ENCODE data around the gene RAP1A.
A peak's percentile ranks its signal among the peaks of the same experiment; 100 is the strongest.

The RAP1A gene

GRCh38 chr1:111720977-111721786 lies 101.6 kb downstream of the RAP1A start:
- no peak for DNase-seq

GRCh38 chr1:111723091-111723806 lies 103.7 kb downstream of the RAP1A start:
- DNase-seq: no peak

GRCh38 chr1:111723871-111724270 lies 104.3 kb downstream of the RAP1A start:
- no peak for DNase-seq

GRCh38 chr1:111725192-111725591 lies 105.6 kb downstream of the RAP1A start:
- no peak for DNase-seq

- no peak for DNase-seq
These were observed 107.5 kb downstream of the RAP1A start for GRCh38 chr1:111727056-111727455.

- DNase-seq: no peak
These were observed 109.8 kb downstream of the RAP1A start for GRCh38 chr1:111729271-111729921.

GRCh38 chr1:111729946-111730681 lies 110.5 kb downstream of the RAP1A start:
- DNase-seq: no peak

- no peak for DNase-seq
These were observed 111.1 kb downstream of the RAP1A start for GRCh38 chr1:111730706-111731105.

GRCh38 chr1:111731956-111732355 lies 112.4 kb downstream of the RAP1A start:
- no peak for DNase-seq

- DNase-seq: no peak
These were observed 113.1 kb downstream of the RAP1A start for GRCh38 chr1:111732718-111733117.

GRCh38 chr1:111733183-111733991 lies 113.8 kb downstream of the RAP1A start:
- no peak for DNase-seq

GRCh38 chr1:111733992-111734341 lies 114.4 kb downstream of the RAP1A start:
- DNase-seq: no peak

GRCh38 chr1:111734426-111734825 lies 114.8 kb downstream of the RAP1A start:
- no peak for DNase-seq

GRCh38 chr1:111734856-111735255 lies 115.3 kb downstream of the RAP1A start:
- DNase-seq: no peak

- no peak for DNase-seq
These were observed 115.7 kb downstream of the RAP1A start for GRCh38 chr1:111735321-111735720.

- peak; percentile 73 for DNase-seq
These were observed 116.4 kb downstream of the RAP1A start for GRCh38 chr1:111735858-111736544.

GRCh38 chr1:111736548-111737215 lies 117.1 kb downstream of the RAP1A start:
- DNase-seq: peak; percentile 82

- DNase-seq: no peak
These were observed 117.9 kb downstream of the RAP1A start for GRCh38 chr1:111737216-111738132.

- DNase-seq: no peak
These were observed 118.5 kb downstream of the RAP1A start for GRCh38 chr1:111738133-111738435.

Measured in NCI-H1105 treated with DMSO at 0.1 percent for 48 hours (cell line).